Stomach (tissue), 4 donors: ENCODE results near the gene ENTR1.

Experiments used
- EP300 ChIP-seq: sonication (generic); formaldehyde crosslinking; IDR thresholded peaks from one replicate; pipeline ENCODE4 v1.6.1; 2017; ENCODE audit warnings: antibody characterized with exemption
- POLR2A ChIP-seq, 4 donors: fragments of 450-650 bp; IDR thresholded peaks; one replicate each; pipeline ENCODE4 v1.6.1; 2016; ENCODE audit warnings: antibody characterized with exemption in 4 of 4, control low read depth in 2 of 4, mild to moderate bottlenecking in 1 of 4, moderate library complexity in 1 of 4
- POLR2AphosphoS5 ChIP-seq, 3 donors: sonication (generic); formaldehyde crosslinking; IDR thresholded peaks; one replicate each; pipeline ENCODE4 v1.6.1; 2016; ENCODE audit warnings: antibody characterized with exemption in 3 of 3
- TF ChIP-seq, protein P1 (sequence below), 7 experiments: fragments of 450-650 bp in 4 of 7; fragments of 200-600 bp in 3 of 7; sonication (generic) in 3 of 7; IDR thresholded peaks; one replicate each; pipeline ENCODE4 v1.5.1; 2016 to 2019; ENCODE audit warnings: antibody characterized with exemption in 7 of 7, control low read depth in 2 of 7, mild to moderate bottlenecking in 1 of 7

DNA sequence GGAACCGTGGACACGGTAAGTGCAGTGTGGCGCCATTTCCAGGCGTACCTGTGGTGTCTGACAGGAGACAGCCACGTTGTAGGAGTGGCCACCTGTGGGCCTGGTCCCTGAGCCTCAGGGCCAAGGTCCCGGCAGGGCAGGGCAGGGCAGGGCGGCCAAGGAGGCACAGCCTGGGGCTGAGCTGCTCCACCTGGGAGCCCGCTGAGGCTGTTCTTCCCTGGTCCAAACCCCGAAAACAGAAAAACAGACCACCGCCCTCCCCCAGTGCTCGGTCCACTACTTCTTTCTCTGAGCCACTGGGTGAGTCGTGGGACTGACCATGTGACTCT, 8.6 kb upstream of the ENTR1 start:
- TF ChIP-seq, protein P1, sequence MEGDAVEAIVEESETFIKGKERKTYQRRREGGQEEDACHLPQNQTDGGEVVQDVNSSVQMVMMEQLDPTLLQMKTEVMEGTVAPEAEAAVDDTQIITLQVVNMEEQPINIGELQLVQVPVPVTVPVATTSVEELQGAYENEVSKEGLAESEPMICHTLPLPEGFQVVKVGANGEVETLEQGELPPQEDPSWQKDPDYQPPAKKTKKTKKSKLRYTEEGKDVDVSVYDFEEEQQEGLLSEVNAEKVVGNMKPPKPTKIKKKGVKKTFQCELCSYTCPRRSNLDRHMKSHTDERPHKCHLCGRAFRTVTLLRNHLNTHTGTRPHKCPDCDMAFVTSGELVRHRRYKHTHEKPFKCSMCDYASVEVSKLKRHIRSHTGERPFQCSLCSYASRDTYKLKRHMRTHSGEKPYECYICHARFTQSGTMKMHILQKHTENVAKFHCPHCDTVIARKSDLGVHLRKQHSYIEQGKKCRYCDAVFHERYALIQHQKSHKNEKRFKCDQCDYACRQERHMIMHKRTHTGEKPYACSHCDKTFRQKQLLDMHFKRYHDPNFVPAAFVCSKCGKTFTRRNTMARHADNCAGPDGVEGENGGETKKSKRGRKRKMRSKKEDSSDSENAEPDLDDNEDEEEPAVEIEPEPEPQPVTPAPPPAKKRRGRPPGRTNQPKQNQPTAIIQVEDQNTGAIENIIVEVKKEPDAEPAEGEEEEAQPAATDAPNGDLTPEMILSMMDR (IDR thresholded peaks at IDR 0.05), result no peak
- TF ChIP-seq POLR2A (IDR thresholded peaks at IDR 0.05), result no peak
- no peak for TF ChIP-seq POLR2AphosphoS5 (IDR thresholded peaks at IDR 0.05)
- TF ChIP-seq EP300, result no peak
